GM23248 (cell line): ENCODE measurements around the gene PCK2.

ENCODE experiments used
- EZH2 ChIP-seq: fragments of 200-600 bp; sonication (generic); IDR thresholded peaks from 2 replicates; pipeline ENCODE4 v1.6.1; 2018; ENCODE audit warnings: antibody characterized with exemption, mild to moderate bottlenecking; ENCODE audit not compliant: insufficient read depth, poor library complexity, severe bottlenecking
- EZH2phosphoT487 ChIP-seq: fragments of 200-600 bp; sonication (generic); IDR thresholded peaks from 2 replicates; pipeline ENCODE4 v1.6.1; 2018; ENCODE audit warnings: antibody characterized with exemption, moderate library complexity, mild to moderate bottlenecking, low read depth; ENCODE audit not compliant: insufficient read depth

DNA sequence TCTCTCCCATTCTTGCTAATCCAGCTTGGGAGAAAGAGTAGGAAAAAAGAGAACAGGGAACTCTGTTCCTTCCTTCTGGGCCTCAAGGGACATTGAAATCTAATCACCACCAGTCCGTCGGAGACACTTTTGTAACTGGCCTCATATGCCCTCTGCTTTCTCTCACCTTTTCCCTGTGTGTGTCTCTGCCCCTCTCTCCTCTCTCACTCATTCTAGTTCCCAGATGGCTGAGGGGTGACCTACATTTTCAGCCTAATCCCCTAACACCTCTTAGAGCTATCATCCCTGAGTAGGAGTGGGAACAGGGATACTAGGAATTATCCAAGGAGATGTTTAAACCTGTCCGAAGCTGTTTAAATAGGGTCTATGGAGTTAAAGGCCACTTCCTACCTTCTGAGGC is 8.9 kb upstream of the PCK2 start:
- no peak for TF ChIP-seq EZH2
- TF ChIP-seq EZH2phosphoT487: no peak
